Type B pancreatic cell (in vitro differentiated cells): ENCODE data around the gene ABAT. TPM values are rescaled to one million over a fixed set of nuclear protein-coding genes. Genes with fewer than 3 reads are reported as not detected.
A peak's percentile ranks its signal among the peaks of the same experiment; 100 is the strongest.

Source experiments
- DNase-seq: peaks from one replicate; pipeline ENCODE4 v3.0.0; 2021; ENCODE audit warnings: mixed read lengths; ENCODE audit not compliant: unreplicated experiment; ENCODE audit errors: extremely low spot score
- H3K27ac Mint-ChIP-seq: 2 replicates; pipeline ENCODE4 v1.8.0; 2021; ENCODE audit warnings: mild to moderate bottlenecking, mixed read lengths
- H3K27me3 Mint-ChIP-seq: 2 replicates; pipeline ENCODE4 v1.8.0; 2021; ENCODE audit warnings: mixed read lengths
- H3K36me3 Mint-ChIP-seq: 2 replicates; pipeline ENCODE4 v1.8.0; 2021; ENCODE audit warnings: mixed read lengths
- H3K4me1 Mint-ChIP-seq: one replicate; pipeline ENCODE4 v1.8.0; 2021; ENCODE audit warnings: mixed read lengths; ENCODE audit not compliant: unreplicated experiment
- H3K4me3 Mint-ChIP-seq: 2 replicates; pipeline ENCODE4 v1.8.0; 2021; ENCODE audit warnings: mild to moderate bottlenecking, mixed read lengths
- H3K9me3 Mint-ChIP-seq: 2 replicates; pipeline ENCODE4 v1.8.0; 2021; ENCODE audit warnings: mixed read lengths
- CTCF ChIP-seq: fragments of 200-600 bp; sonication (generic); conservative IDR thresholded peaks from 2 replicates; pipeline ENCODE4 v1.5.0; 2021; ENCODE audit warnings: antibody characterized with exemption, mild to moderate bottlenecking
- total RNA-seq: library from RNA; stranded (reverse); gene quantifications from 2 replicates; pipeline ENCODE4 v1.2.1, GENCODE V29; 2021; ENCODE audit warnings: low replicate concordance

The ABAT gene
- total RNA-seq, 1 donor from 2014 or later = 32.1 TPM

GRCh38 chr16:8826278-8826879 lies 152.0 kb downstream of the ABAT start:
- no peak overlapping the region for H3K27ac Mint-ChIP-seq

GRCh38 chr16:8828541-8829165 lies 154.2 kb downstream of the ABAT start:
- H3K36me3 Mint-ChIP-seq = peaks cover 27% of the 10 kb centered on the region

More at GRCh38 chr16:8826278-8826879, 152.0 kb downstream of the ABAT start:
- DNase-seq = no peak
- Mint-ChIP-seq H3K9me3 (no peaks in the 10 kb centered on the region), H3K4me3 (no peak overlapping the region), H3K27me3 (no peaks in the 10 kb centered on the region), H3K4me1 (no peaks in the 10 kb centered on the region), H3K36me3 (peaks cover 22% of the 10 kb centered on the region)
- no peak for TF ChIP-seq CTCF

GRCh38 chr16:8831450-8831849 lies 157.0 kb downstream of the ABAT start:
- no peaks in the 10 kb centered on the region for H3K27me3 Mint-ChIP-seq
- no peaks in the 10 kb centered on the region for H3K9me3 Mint-ChIP-seq
- H3K27ac Mint-ChIP-seq = peak overlapping the region; percentile 16
- no peak for DNase-seq
- no peak for TF ChIP-seq CTCF
- no peak overlapping the region for H3K4me3 Mint-ChIP-seq
- H3K4me1 Mint-ChIP-seq = no peaks in the 10 kb centered on the region
- H3K36me3 Mint-ChIP-seq = peaks cover 21% of the 10 kb centered on the region

More at GRCh38 chr16:8828541-8829165, 154.2 kb downstream of the ABAT start:
- no peaks in the 10 kb centered on the region for H3K4me1 Mint-ChIP-seq
- H3K4me3 Mint-ChIP-seq = no peak overlapping the region
- no peak overlapping the region for H3K27ac Mint-ChIP-seq
- no peak for DNase-seq
- no peak for TF ChIP-seq CTCF
- no peaks in the 10 kb centered on the region for H3K9me3 Mint-ChIP-seq
- H3K27me3 Mint-ChIP-seq = no peaks in the 10 kb centered on the region

- Mint-ChIP-seq H3K4me1 (no peaks in the 10 kb centered on the region), H3K4me3 (no peak overlapping the region), H3K9me3 (no peaks in the 10 kb centered on the region), H3K27ac (peak overlapping the region; percentile 16), H3K27me3 (no peaks in the 10 kb centered on the region), H3K36me3 (peaks cover 21% of the 10 kb centered on the region)
- TF ChIP-seq CTCF = no peak
- DNase-seq = no peak
Measured at GRCh38 chr16:8831871-8832716, 157.7 kb downstream of the ABAT start.

GRCh38 chr16:8832717-8833105 lies 158.3 kb downstream of the ABAT start:
- H3K4me3 Mint-ChIP-seq = no peak overlapping the region
- H3K27ac Mint-ChIP-seq = no peak overlapping the region

More at GRCh38 chr16:8832717-8833105, 158.3 kb downstream of the ABAT start:
- Mint-ChIP-seq H3K27me3 (no peaks in the 10 kb centered on the region), H3K36me3 (peaks cover 21% of the 10 kb centered on the region), H3K9me3 (no peaks in the 10 kb centered on the region), H3K4me1 (no peaks in the 10 kb centered on the region)
- no peak for DNase-seq
- TF ChIP-seq CTCF = no peak

Other genes with a start within 250 kb of the ABAT start
- gene TMEM114, start 84.1 kb upstream of the ABAT start, total RNA-seq = 0.50 TPM in 1 of 2 replicates, not detected in the other
- 35.4 and 42.3 TPM in 2 replicates for gene METTL22, start 52.9 kb upstream of the ABAT start, total RNA-seq
- gene TMEM186, start 123.0 kb downstream of the ABAT start, total RNA-seq = 14.2 and 18.4 TPM in 2 replicates
- 35.5 and 64.3 TPM in 2 replicates for gene PMM2, start 123.2 kb downstream of the ABAT start, total RNA-seq
- gene CARHSP1, start 194.4 kb downstream of the ABAT start, total RNA-seq = 84.6 and 88.0 TPM in 2 replicates
- not detected in 2 replicates for gene LITAFD, start 207.7 kb downstream of the ABAT start, total RNA-seq